H1 (cell line): Measurements from ENCODE around the gene TRABD. TPM values are rescaled to one million over a fixed set of nuclear protein-coding genes. Genes with fewer than 3 reads are reported as not detected.

ENCODE experiments used
- CTCF ChIA-PET: fragments of 300-600 bp; sonication (Branson Sonifier 250); formaldehyde crosslinking; loops from one replicate; lab custom pipeline; 2021; ENCODE audit not compliant: partially characterized antibody; lab: Charles Lee
- POLR2A ChIA-PET: fragments of 300-600 bp; sonication (Branson Sonifier 250); formaldehyde crosslinking; loops from one replicate; lab custom pipeline; 2021; ENCODE audit warnings: inconsistent platforms; ENCODE audit not compliant: partially characterized antibody; lab: Charles Lee
- DNase-seq, 2 experiments: peaks; one replicate each; pipeline versions ENCODE4 v3.0.0 to v3.0.0-alpha.2; 2010 to 2022; ENCODE audit warnings: low spot score in 2 of 2, low read depth in 1 of 2, mixed read lengths in 1 of 2
- FAIRE-seq: peaks from 2 replicates; lab custom pipeline; 2011; peaks lifted over from hg19 to GRCh38; lab: Jason Lieb, UNC
- H2AFZ ChIP-seq: 2 replicates; pipeline ENCODE4 v1.8.1; 2012; ENCODE audit warnings: low read length, inconsistent platforms
- H2AK5ac ChIP-seq: 2 replicates; pipeline ENCODE4 v1.6.1; 2013; ENCODE audit warnings: low read depth, low read length
- H2BK120ac ChIP-seq: replicated peaks from 2 replicates; pipeline ENCODE3; 2013; ENCODE audit warnings: low read depth, low read length, inconsistent platforms
- H2BK12ac ChIP-seq: 2 replicates; pipeline ENCODE4 v1.6.1; 2013; ENCODE audit warnings: low read depth, low read length
- H2BK15ac ChIP-seq: 2 replicates; pipeline ENCODE4 v1.6.1; 2013; ENCODE audit warnings: low read length
- H2BK20ac ChIP-seq: 2 replicates; pipeline ENCODE4 v1.6.1; 2013; ENCODE audit warnings: low read length
- H2BK5ac ChIP-seq: 2 replicates; pipeline ENCODE4 v1.6.1; 2013; ENCODE audit warnings: low read depth, low read length
- H3K14ac ChIP-seq: 2 replicates; pipeline ENCODE4 v1.6.1; 2013; ENCODE audit warnings: inconsistent platforms; ENCODE audit not compliant: insufficient read length
- H3K18ac ChIP-seq: 2 replicates; pipeline ENCODE4 v1.6.1; 2013; ENCODE audit warnings: low read length; ENCODE audit errors: extremely low read depth
- H3K23ac ChIP-seq: 2 replicates; pipeline ENCODE4 v1.6.1; 2013; ENCODE audit warnings: inconsistent platforms; ENCODE audit not compliant: insufficient read length
- H3K23me2 ChIP-seq: 2 replicates; pipeline ENCODE4 v1.6.1; 2013; ENCODE audit warnings: low read depth, low read length
- H3K27ac ChIP-seq: 2 replicates; pipeline ENCODE4 v1.6.1; 2011; ENCODE audit warnings: low read depth, low read length, inconsistent platforms
- H3K27me3 ChIP-seq, 4 experiments: replicated peaks in 1 of 4; 1 replicate in 1 of 4; 2 replicates in 3 of 4; pipeline versions ENCODE4 v1.6.1 to v1.8.1; 2011 to 2013; ENCODE audit warnings: low read length in 3 of 4, mild to moderate bottlenecking in 3 of 4, inconsistent platforms in 2 of 4, mixed read lengths in 2 of 4, moderate library complexity in 1 of 4; ENCODE audit not compliant: control insufficient read depth in 3 of 4, insufficient read depth in 3 of 4; ENCODE audit errors: extremely low read depth in 1 of 4
- H3K36me3 ChIP-seq, 4 experiments: 2 replicates each; pipeline versions ENCODE4 v1.6.1 to v1.8.1; 2011 to 2013; ENCODE audit warnings: mild to moderate bottlenecking in 4 of 4, low read length in 3 of 4, moderate library complexity in 2 of 4, control low read depth in 1 of 4, inconsistent platforms in 1 of 4; ENCODE audit not compliant: insufficient read depth in 4 of 4, control insufficient read depth in 2 of 4
- H3K4ac ChIP-seq: replicated peaks from 2 replicates; pipeline ENCODE3; 2013; ENCODE audit warnings: low read length, low read depth, mixed read lengths, inconsistent platforms; ENCODE audit not compliant: insufficient read length
- H3K4me1 ChIP-seq, 4 experiments: replicated peaks in 1 of 4; 1 replicate in 1 of 4; 2 replicates in 3 of 4; pipeline versions ENCODE4 v1.6.1 to v1.8.1; 2011 to 2013; ENCODE audit warnings: low read length in 3 of 4, inconsistent platforms in 2 of 4, mixed read lengths in 1 of 4; ENCODE audit not compliant: insufficient read depth in 4 of 4, control insufficient read depth in 3 of 4
- H3K4me2 ChIP-seq, 2 experiments: 2 replicates each; pipeline versions ENCODE4 v1.6.1 to v1.8.1; 2011 to 2013; ENCODE audit warnings: low read depth in 2 of 2, low read length in 2 of 2, control low read depth in 1 of 2, inconsistent platforms in 1 of 2, mild to moderate bottlenecking in 1 of 2; ENCODE audit not compliant: insufficient read depth in 1 of 2
- H3K4me3 ChIP-seq, 4 experiments: fragments of 200-600, 300-600 bp in 1 of 4; sonication (generic), shearing (Covaris generic), sonication (Bioruptor Twin) in 1 of 4; 2 replicates each; pipeline versions ENCODE4 v1.5.1 to v1.8.1; 2011 to 2016; ENCODE audit warnings: low read length in 4 of 4, low read depth in 3 of 4, control low read depth in 2 of 4, inconsistent platforms in 2 of 4, mild to moderate bottlenecking in 2 of 4, mixed read lengths in 1 of 4, moderate library complexity in 1 of 4; ENCODE audit not compliant: insufficient read depth in 2 of 4; ENCODE audit errors: extremely low read depth in 1 of 4
- H3K56ac ChIP-seq: replicated peaks from 2 replicates; pipeline ENCODE3; 2013; ENCODE audit warnings: low read depth, mild to moderate bottlenecking, mixed read lengths, low read length, inconsistent platforms; ENCODE audit not compliant: insufficient read length
- H3K79me1 ChIP-seq: 2 replicates; pipeline ENCODE4 v1.6.1; 2013; ENCODE audit warnings: low read depth, low read length, control low read depth
- H3K79me2 ChIP-seq, 2 experiments: 2 replicates each; pipeline versions ENCODE4 v1.6.1 to v1.8.1; 2012 to 2013; ENCODE audit warnings: low read length in 2 of 2, mild to moderate bottlenecking in 2 of 2, inconsistent platforms in 1 of 2; ENCODE audit not compliant: insufficient read depth in 2 of 2, control insufficient read depth in 1 of 2
- H3K9ac ChIP-seq, 4 experiments: replicated peaks in 1 of 4; 1 replicate in 1 of 4; 2 replicates in 3 of 4; pipeline versions ENCODE4 v1.6.1 to v1.8.1; 2011 to 2013; ENCODE audit warnings: low read depth in 3 of 4, low read length in 3 of 4, control low read depth in 2 of 4, mild to moderate bottlenecking in 2 of 4, moderate library complexity in 2 of 4, inconsistent platforms in 1 of 4; ENCODE audit errors: extremely low read depth in 1 of 4
- H3K9me3 ChIP-seq, 2 experiments: 2 replicates each; pipeline versions ENCODE4 v1.6.1 to v1.8.1; 2012 to 2013; ENCODE audit warnings: mild to moderate bottlenecking in 2 of 2, moderate library complexity in 2 of 2, control low read depth in 1 of 2, inconsistent platforms in 1 of 2, low read depth in 1 of 2, low read length in 1 of 2, mixed read lengths in 1 of 2; ENCODE audit not compliant: insufficient read depth in 2 of 2
- H4K20me1 ChIP-seq, 2 experiments: replicated peaks in 1 of 2; 2 replicates each; pipeline versions ENCODE3 to v1.8.1; 2011 to 2013; ENCODE audit warnings: inconsistent platforms in 2 of 2, low read length in 2 of 2, mild to moderate bottlenecking in 1 of 2; ENCODE audit not compliant: insufficient read depth in 2 of 2, control insufficient read depth in 1 of 2
- H4K5ac ChIP-seq: 2 replicates; pipeline ENCODE4 v1.6.1; 2013; ENCODE audit warnings: low read length, low read depth, mixed read lengths, inconsistent platforms; ENCODE audit not compliant: insufficient read length
- H4K8ac ChIP-seq: 2 replicates; pipeline ENCODE4 v1.8.0; 2013; ENCODE audit warnings: mild to moderate bottlenecking, moderate library complexity, low read length, inconsistent platforms; ENCODE audit not compliant: insufficient read depth; ENCODE audit errors: extremely low read depth
- H4K91ac ChIP-seq: replicated peaks from 2 replicates; pipeline ENCODE3; 2013; ENCODE audit warnings: low read length, mixed read lengths, inconsistent platforms; ENCODE audit not compliant: insufficient read length
- JUND ChIP-seq: IDR thresholded peaks from 2 replicates; pipeline ENCODE4 v1.6.1; 2011; ENCODE audit warnings: mild to moderate bottlenecking, improper control_type of control experiment, low read length
- WGBS, 2 experiments: shearing (Covaris generic) in 1 of 2; methylation state at CpG; one replicate each; pipeline versions ENCODE4 v1.1.6 to v1.1.7; 2013 to 2015; ENCODE audit warnings: low lambda C conversion rate in 2 of 2, mixed read lengths in 2 of 2, inconsistent platforms in 1 of 2, low coverage in 1 of 2, missing lambda C conversion rate in 1 of 2; ENCODE audit not compliant: insufficient replicate concordance in 2 of 2, insufficient coverage in 1 of 2, insufficient read length in 1 of 2; ENCODE audit errors: extremely low coverage in 1 of 2, missing lambda C conversion rate in 1 of 2; 5-methylcytosine and 5-hydroxymethylcytosine counted together
- polyA plus RNA-seq, 7 experiments: library from polyadenylated mRNA; depleted of rRNA in 3 of 7; stranded (reverse) in 5 of 7; unstranded in 2 of 7; fragments of >200 nt in 5 of 7; fragments of 200-250 nt in 2 of 7; gene quantifications; 1 replicate in 5 of 7; 2 replicates in 1 of 7; 4 replicates in 1 of 7; pipeline versions ENCODE4 v1.2.1 to v1.2.3, GENCODE V29; 2011 to 2013; ENCODE audit warnings: missing spikeins in 2 of 7, mixed read lengths in 2 of 7
- total RNA-seq: library from RNA; stranded (reverse); fragmentation: NEBNext Ultra II Directional; extraction: Animal tissue kit (Norgen Biotek cat#: 25700); gene quantifications from 2 replicates; pipeline ENCODE4 v1.2.1, GENCODE V29; 2021
- TF ChIP-seq, protein P1 (sequence below): IDR thresholded peaks from 2 replicates; pipeline ENCODE4 v1.6.1; 2011; ENCODE audit warnings: low read length, improper control_type of control experiment

Gene TRABD
- total and polyA plus RNA-seq, 2 of the 8 experiments (the other 6 are each of a cell fraction or from before 2014, with no cell fraction given) = 44.2 to 57.5 TPM

DNA sequence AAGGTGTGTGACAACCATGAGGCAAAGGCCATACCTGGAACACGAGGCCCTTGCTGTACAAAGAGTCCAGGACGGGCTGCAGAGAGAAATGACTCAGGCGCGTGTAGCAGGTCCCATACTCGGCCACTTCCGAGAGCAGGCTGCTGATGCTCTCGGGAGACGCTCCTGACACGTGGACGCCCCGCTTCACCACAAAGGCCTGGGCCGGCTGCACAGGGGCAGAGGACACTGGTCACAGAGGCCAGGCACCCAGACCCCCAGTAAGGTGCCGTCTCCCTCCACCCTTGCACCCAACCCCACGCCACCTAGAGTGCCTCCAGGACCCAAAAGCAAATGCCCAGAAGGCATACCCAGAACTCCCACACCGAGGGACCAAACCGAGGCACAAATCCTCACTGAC is 43.7 kb downstream of the TRABD start:
- TF ChIP-seq, protein P1, sequence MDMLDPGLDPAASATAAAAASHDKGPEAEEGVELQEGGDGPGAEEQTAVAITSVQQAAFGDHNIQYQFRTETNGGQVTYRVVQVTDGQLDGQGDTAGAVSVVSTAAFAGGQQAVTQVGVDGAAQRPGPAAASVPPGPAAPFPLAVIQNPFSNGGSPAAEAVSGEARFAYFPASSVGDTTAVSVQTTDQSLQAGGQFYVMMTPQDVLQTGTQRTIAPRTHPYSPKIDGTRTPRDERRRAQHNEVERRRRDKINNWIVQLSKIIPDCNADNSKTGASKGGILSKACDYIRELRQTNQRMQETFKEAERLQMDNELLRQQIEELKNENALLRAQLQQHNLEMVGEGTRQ = no peak
- no peak for TF ChIP-seq JUND

More for the DNA sequence above, 43.7 kb downstream of the TRABD start:
- Histone ChIP-seq H3K4me2 (no peak overlapping the region), H3K4me1 (no peaks in the 10 kb centered on the region), H3K4ac (no peak overlapping the region), H4K8ac (no peak overlapping the region), H3K4me3 (no peak overlapping the region), H3K36me3 (peaks cover 0 to 4% (median under 1%) of the 10 kb centered on the region in 4 experiments; a peak in 4 of 8 replicates), H3K27ac (no peak overlapping the region), H3K79me2 (peaks cover 0 to 7% of the 10 kb centered on the region in 2 experiments; a peak in 2 of 4 replicates), H2AK5ac (no peak overlapping the region), H2BK5ac (no peak overlapping the region), H3K23me2 (no peaks in the 10 kb centered on the region), H4K20me1 (peaks cover 0 to 18% of the 10 kb centered on the region in 2 experiments), H3K9ac (no peak overlapping the region), H3K9me3 (no peaks in the 10 kb centered on the region; a peak in 1 of 4 replicates), H3K56ac (no peak overlapping the region), H2BK120ac (no peak overlapping the region), H3K23ac (no peak overlapping the region), H3K18ac (no peak overlapping the region), H2BK15ac (no peak overlapping the region), H3K27me3 (no peaks in the 10 kb centered on the region), H2AFZ (no peak overlapping the region), H2BK20ac (no peak overlapping the region), H3K14ac (no peak overlapping the region), H4K5ac (no peak overlapping the region), H4K91ac (no peak overlapping the region), H2BK12ac (no peak overlapping the region), H3K79me1 (peaks cover 8% of the 10 kb centered on the region)
- no peak for FAIRE-seq
- WGBS, 2 experiments = 90% methylated on average over 16 of the region's 16 CpGs; no CpG with 5 or more reads in 1 of the 2 experiments
- POLR2A ChIA-PET = no interaction called here
- CTCF ChIA-PET = no interaction called here
- no peak for DNase-seq
